Prostate gland (tissue), 2 donors: ENCODE results near the gene COA8. TPM values are rescaled to one million over a fixed set of nuclear protein-coding genes. Genes with fewer than 3 reads are reported as not detected.

Experiments used
- DNase-seq: peaks from one replicate; pipeline ENCODE4 v3.0.0-alpha.2; 2019; ENCODE audit warnings: low spot score
- H3K27ac ChIP-seq, 2 donors: fragments of 200-600 bp; sonication (generic); 2 replicates each; pipeline ENCODE4 v1.5.1; 2017 to 2019
- H3K27me3 ChIP-seq: fragments of 200-600 bp; sonication (generic); replicated peaks from 2 replicates; pipeline ENCODE4 v1.5.1; 2019; ENCODE audit not compliant: insufficient read depth
- H3K36me3 ChIP-seq, 2 donors: fragments of 200-600 bp; sonication (generic); 1 replicate in 1 of 2; 2 replicates in 1 of 2; pipeline versions ENCODE4 v1.5.1 to v1.8.1; 2017 to 2019
- H3K4me1 ChIP-seq: fragments of 200-600 bp; sonication (generic); replicated peaks from 2 replicates; pipeline ENCODE4 v1.5.1; 2019
- H3K4me3 ChIP-seq, 2 donors: fragments of 200-600 bp; sonication (generic); 2 replicates each; pipeline ENCODE4 v1.5.1; 2017 to 2019
- H3K9me3 ChIP-seq: fragments of 200-600 bp; sonication (generic); 2 replicates; pipeline ENCODE4 v1.5.1; 2017
- CTCF ChIP-seq, 4 experiments: fragments of 200-600 bp in 2 of 4; fragments of 450-650 bp in 2 of 4; sonication (generic) in 2 of 4; IDR thresholded peaks; 1 replicate in 3 of 4; 2 replicates in 1 of 4; pipeline ENCODE4 v1.5.1; 2016 to 2019; ENCODE audit warnings: antibody characterized with exemption in 4 of 4, mild to moderate bottlenecking in 2 of 4, moderate library complexity in 2 of 4
- POLR2A ChIP-seq: fragments of 450-650 bp; IDR thresholded peaks from one replicate; pipeline ENCODE4 v1.6.1; 2016; ENCODE audit warnings: antibody characterized with exemption, mild to moderate bottlenecking
- POLR2AphosphoS5 ChIP-seq: sonication (generic); formaldehyde crosslinking; IDR thresholded peaks from one replicate; pipeline ENCODE4 v1.6.1; 2017; ENCODE audit warnings: antibody characterized with exemption
- WGBS: methylation state at CpG from one replicate; pipeline ENCODE4 v1.1.5; 2018; 5-methylcytosine and 5-hydroxymethylcytosine counted together
- intact Hi-C: fragments of 100-400 bp; cut with DNase I; formaldehyde crosslinking; loops from one replicate; pipeline ENCODE4 v1.14.2; 2022
- total RNA-seq, 2 donors: library from RNA; depleted of rRNA; stranded (reverse); fragments of >200 nt; gene quantifications; one replicate each; pipeline ENCODE4 v1.1.0, GENCODE V29; 2016

Gene COA8
- total RNA-seq, 2 donors from 2014 or later, result 24.3 to 24.9 TPM

GRCh38 chr14:103558071-103558882, 4.5 kb upstream of the COA8 start:
- intact Hi-C loops, result no loop called here
- Histone ChIP-seq H3K4me3 (no peak overlapping the region), H3K4me1 (peaks cover 6% of the 10 kb centered on the region), H3K36me3 (no peaks in the 10 kb centered on the region), H3K27me3 (no peaks in the 10 kb centered on the region), H3K27ac (peak overlapping the region in 1 of 2 donors; percentile 17), H3K9me3 (no peaks in the 10 kb centered on the region)
- 57% methylated on average over 16 of the region's 16 CpGs for WGBS
- TF ChIP-seq CTCF (IDR thresholded peaks at IDR 0.05) (no peak), POLR2A (no peak), POLR2AphosphoS5 (no peak)
- no peak for DNase-seq

- Histone ChIP-seq H3K27ac (no peak overlapping the region), H3K4me1 (peaks cover 14% of the 10 kb centered on the region)
- TF ChIP-seq POLR2AphosphoS5 (no peak), POLR2A (no peak), CTCF (IDR thresholded peaks at IDR 0.05) (no peak)
Measured at GRCh38 chr14:103559766-103560165, 3.0 kb upstream of the COA8 start.

GRCh38 chr14:103560691-103561090, 2.1 kb upstream of the COA8 start:
- H3K36me3 ChIP-seq, result no peaks in the 10 kb centered on the region
- intact Hi-C loops, result loop anchor here (10.0 kb wide), 1 partner anchor 154 kb away; the partner anchor contains the start of genes XRCC3 and ZFYVE21
- WGBS, result 73% methylated on average over 8 of the region's 8 CpGs
- no peak for DNase-seq
- H3K4me3 ChIP-seq, result no peak overlapping the region
- H3K4me1 ChIP-seq, result peaks cover 14% of the 10 kb centered on the region
- H3K27me3 ChIP-seq, result no peaks in the 10 kb centered on the region
- H3K9me3 ChIP-seq, result no peaks in the 10 kb centered on the region
- TF ChIP-seq POLR2A, result no peak
- no peak for TF ChIP-seq POLR2AphosphoS5
- TF ChIP-seq CTCF (IDR thresholded peaks at IDR 0.05), result no peak
- no peak overlapping the region for H3K27ac ChIP-seq

More at GRCh38 chr14:103559766-103560165, 3.0 kb upstream of the COA8 start:
- no peak for DNase-seq
- no peak overlapping the region for H3K4me3 ChIP-seq
- H3K9me3 ChIP-seq, result no peaks in the 10 kb centered on the region
- WGBS, result 57% methylated on average over 9 of the region's 9 CpGs
- no peaks in the 10 kb centered on the region for H3K36me3 ChIP-seq
- intact Hi-C loops, result loop anchor here (10.0 kb wide), 1 partner anchor 155 kb away; the partner anchor contains the start of genes XRCC3 and ZFYVE21
- H3K27me3 ChIP-seq, result no peaks in the 10 kb centered on the region

- no peak for TF ChIP-seq POLR2AphosphoS5
- no peak for TF ChIP-seq CTCF (IDR thresholded peaks at IDR 0.05)
- no peak for TF ChIP-seq POLR2A
- no peak for DNase-seq
- Histone ChIP-seq H3K27ac (peak overlapping the region; percentile 84 to 97), H3K36me3 (no peaks in the 10 kb centered on the region), H3K27me3 (no peaks in the 10 kb centered on the region), H3K4me1 (peaks cover 14% of the 10 kb centered on the region), H3K9me3 (no peaks in the 10 kb centered on the region), H3K4me3 (peak overlapping the region; percentile 88 to 96)
- 5% methylated on average over 36 of the region's 36 CpGs for WGBS
- intact Hi-C loops, result loop anchor here (10.0 kb wide), 1 partner anchor 153 kb away; the partner anchor contains the start of genes XRCC3 and ZFYVE21
Measured at GRCh38 chr14:103561381-103562178, 1.2 kb upstream of the COA8 start.
